Measurements from ENCODE around the gene LTB. TPM values are rescaled to one million over a fixed set of nuclear protein-coding genes. Genes with fewer than 3 reads are reported as not detected.

LTB gene
- total and polyA plus RNA-seq, 9 of the 15 experiments (the other 6 are each of a cell fraction or from before 2014, with no cell fraction given): 0.07 to 0.51 TPM; not detected in 7

- TF ChIP-seq POU5F1 (IDR thresholded peaks at IDR 0.05; ENCODE audit: borderline replicate concordance, low read depth, low read length, partially characterized antibody) (peak; percentile 66), ARHGAP35 (IDR thresholded peaks at IDR 0.05; ENCODE audit: partially characterized antibody) (peak; percentile 71), PRDM10 (IDR thresholded peaks at IDR 0.05; ENCODE audit: partially characterized antibody) (no peak), BACH1 (tag; IDR thresholded peaks at IDR 0.05) (0 out of 2 replicates have a peak, but pooled peaks have one; percentile 20), SIRT6 (IDR thresholded peaks at IDR 0.05; ENCODE audit: low read depth, low read length) (no peak), MTF1 (CRISPR knock-in tag; IDR thresholded peaks at IDR 0.05; ENCODE audit: borderline replicate concordance) (no peak), HDGF (IDR thresholded peaks at IDR 0.05) (peak; percentile 67; the same call in 1 of the 2 replicates), TBL1XR1 (IDR thresholded peaks at IDR 0.05; ENCODE audit: low read length in 2 of 2) (peak; percentile 79 to 82; a peak in 3 of 4 replicates), ZNF347 (CRISPR knock-in tag; IDR thresholded peaks at IDR 0.05; ENCODE audit: low read depth) (no peak), ZNF274 (IDR thresholded peaks at IDR 0.05; ENCODE audit: borderline replicate concordance, low read depth, low read length) (no peak), FOXO4 (CRISPR knock-in tag; IDR thresholded peaks at IDR 0.05) (no peak), CEBPG (CRISPR knock-in tag; IDR thresholded peaks at IDR 0.05) (peak; percentile 83; the same call in 1 of the 2 replicates), CEBPG (tag; conservative IDR thresholded peaks at IDR 0.05 in 1 of 2, IDR thresholded peaks at IDR 0.05 in 1 of 2) (peak; percentile 39 to 73; a peak in 2 of 4 replicates)
- TF ChIP-seq, protein P1, sequence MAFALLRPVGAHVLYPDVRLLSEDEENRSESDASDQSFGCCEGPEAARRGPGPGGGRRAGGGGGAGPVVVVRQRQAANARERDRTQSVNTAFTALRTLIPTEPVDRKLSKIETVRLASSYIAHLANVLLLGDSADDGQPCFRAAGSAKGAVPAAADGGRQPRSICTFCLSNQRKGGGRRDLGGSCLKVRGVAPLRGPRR (CRISPR knock-in tag; IDR thresholded peaks at IDR 0.05): no peak
- TF ChIP-seq, protein P2, sequence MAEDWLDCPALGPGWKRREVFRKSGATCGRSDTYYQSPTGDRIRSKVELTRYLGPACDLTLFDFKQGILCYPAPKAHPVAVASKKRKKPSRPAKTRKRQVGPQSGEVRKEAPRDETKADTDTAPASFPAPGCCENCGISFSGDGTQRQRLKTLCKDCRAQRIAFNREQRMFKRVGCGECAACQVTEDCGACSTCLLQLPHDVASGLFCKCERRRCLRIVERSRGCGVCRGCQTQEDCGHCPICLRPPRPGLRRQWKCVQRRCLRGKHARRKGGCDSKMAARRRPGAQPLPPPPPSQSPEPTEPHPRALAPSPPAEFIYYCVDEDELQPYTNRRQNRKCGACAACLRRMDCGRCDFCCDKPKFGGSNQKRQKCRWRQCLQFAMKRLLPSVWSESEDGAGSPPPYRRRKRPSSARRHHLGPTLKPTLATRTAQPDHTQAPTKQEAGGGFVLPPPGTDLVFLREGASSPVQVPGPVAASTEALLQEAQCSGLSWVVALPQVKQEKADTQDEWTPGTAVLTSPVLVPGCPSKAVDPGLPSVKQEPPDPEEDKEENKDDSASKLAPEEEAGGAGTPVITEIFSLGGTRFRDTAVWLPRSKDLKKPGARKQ (CRISPR knock-in tag; IDR thresholded peaks at IDR 0.05): no peak
These were observed 35.1 kb downstream of the LTB start, which contains the start of gene NFKBIL1 (continued) for GRCh38 chr6:31546958-31547726.

Measured in K562 (cell line).